ENCODE data around the gene KRT75. TPM values are rescaled to one million over a fixed set of nuclear protein-coding genes. Genes with fewer than 3 reads are reported as not detected.

Gene KRT75
- polyA plus RNA-seq, 1 donor (not counting 4 experiments of a cell fraction or from before 2014, with no cell fraction given) = 59.4 TPM

- H3K4me3 ChIP-seq (ENCODE audit: control insufficient read depth in 2 of 3, extremely low read depth in 1 of 3, insufficient read depth in 2 of 3, low read depth in 1 of 3, low read length in 3 of 3) = no peak overlapping the region
- no peaks in the 10 kb centered on the region for H3K79me2 ChIP-seq (ENCODE audit: control insufficient read depth, insufficient read depth, low read length)
- no peak overlapping the region for H3K9ac ChIP-seq (ENCODE audit: control insufficient read depth, extremely low read depth, insufficient read depth, low read length)
- H4K20me1 ChIP-seq (ENCODE audit: control insufficient read depth, extremely low read depth, insufficient read depth, low read length) = no peaks in the 10 kb centered on the region
- TF ChIP-seq CTCF (optimal IDR thresholded peaks at IDR 0.05 in 1 of 3, IDR thresholded peaks at IDR 0.05 in 1 of 3, conservative IDR thresholded peaks at IDR 0.05 in 1 of 3; ENCODE audit: extremely low read depth in 1 of 3, insufficient read depth in 2 of 3, low read length in 3 of 3) = peak in 1 of 3 experiments; percentile 8
- no peak for TF ChIP-seq EZH2 (IDR thresholded peaks at IDR 0.05; ENCODE audit: low read length)
- H3K9me1 ChIP-seq (ENCODE audit: control insufficient read depth, extremely low read depth, insufficient read depth, low read length) = no peaks in the 10 kb centered on the region
- FAIRE-seq = no peak
- H3K4me1 ChIP-seq (ENCODE audit: control insufficient read depth, extremely low read depth, insufficient read depth, low read length) = peaks cover 19% of the 10 kb centered on the region
- no peaks in the 10 kb centered on the region for H3K9me3 ChIP-seq (ENCODE audit: control insufficient read depth, low read depth, low read length)
- no peak for DNase-seq (ENCODE audit: low read depth, low spot score)
- no peak overlapping the region for H2AFZ ChIP-seq (ENCODE audit: control insufficient read depth, low read length)
- no peak overlapping the region for H3K4me2 ChIP-seq (ENCODE audit: control insufficient read depth, extremely low read depth, insufficient read depth, low read depth, low read length)
- dilution Hi-C loops (cut with MboI; ENCODE audit: extremely low pct_ligation_motif_present, low sequenced_read_pairs) = no loop called here
- no peak overlapping the region for H3K27ac ChIP-seq (ENCODE audit: control insufficient read depth, insufficient read depth, low read length)
- H3K27me3 ChIP-seq (ENCODE audit: control insufficient read depth, extremely low read depth, insufficient read depth, low read length) = no peaks in the 10 kb centered on the region
- H3K36me3 ChIP-seq (ENCODE audit: control insufficient read depth in 2 of 2, extremely low read depth in 1 of 2, insufficient read depth in 2 of 2, low read length in 2 of 2) = no peaks in the 10 kb centered on the region
These were observed 20.3 kb downstream of the KRT75 start for GRCh38 chr12:52413782-52414345.

GRCh38 chr12:52413202-52413601 lies 21.0 kb downstream of the KRT75 start:
- TF ChIP-seq CTCF (optimal IDR thresholded peaks at IDR 0.05 in 1 of 3, IDR thresholded peaks at IDR 0.05 in 1 of 3, conservative IDR thresholded peaks at IDR 0.05 in 1 of 3; ENCODE audit: extremely low read depth in 1 of 3, insufficient read depth in 2 of 3, low read length in 3 of 3) (no peak), EZH2 (IDR thresholded peaks at IDR 0.05; ENCODE audit: low read length) (no peak)
- Histone ChIP-seq H3K36me3 (ENCODE audit: control insufficient read depth in 2 of 2, extremely low read depth in 1 of 2, insufficient read depth in 2 of 2, low read length in 2 of 2) (no peaks in the 10 kb centered on the region), H2AFZ (ENCODE audit: control insufficient read depth, low read length) (no peak overlapping the region), H4K20me1 (ENCODE audit: control insufficient read depth, extremely low read depth, insufficient read depth, low read length) (no peaks in the 10 kb centered on the region), H3K79me2 (ENCODE audit: control insufficient read depth, insufficient read depth, low read length) (no peaks in the 10 kb centered on the region), H3K27me3 (ENCODE audit: control insufficient read depth, extremely low read depth, insufficient read depth, low read length) (peaks cover 3% of the 10 kb centered on the region), H3K9me3 (ENCODE audit: control insufficient read depth, low read depth, low read length) (no peaks in the 10 kb centered on the region), H3K4me3 (ENCODE audit: control insufficient read depth in 2 of 3, extremely low read depth in 1 of 3, insufficient read depth in 2 of 3, low read depth in 1 of 3, low read length in 3 of 3) (no peak overlapping the region), H3K9ac (ENCODE audit: control insufficient read depth, extremely low read depth, insufficient read depth, low read length) (no peak overlapping the region), H3K4me1 (ENCODE audit: control insufficient read depth, extremely low read depth, insufficient read depth, low read length) (peaks cover 15% of the 10 kb centered on the region), H3K27ac (ENCODE audit: control insufficient read depth, insufficient read depth, low read length) (no peak overlapping the region), H3K9me1 (ENCODE audit: control insufficient read depth, extremely low read depth, insufficient read depth, low read length) (no peaks in the 10 kb centered on the region), H3K4me2 (ENCODE audit: control insufficient read depth, extremely low read depth, insufficient read depth, low read depth, low read length) (no peak overlapping the region)
- dilution Hi-C loops (cut with MboI; ENCODE audit: extremely low pct_ligation_motif_present, low sequenced_read_pairs) = no loop called here
- FAIRE-seq = no peak
- DNase-seq (ENCODE audit: low read depth, low spot score) = no peak
